GM21528 (cell line): ENCODE measurements around the gene REM1.

Source experiments
- ATAC-seq: cut with Tn5 transposase; IDR thresholded peaks from one replicate; pipeline ENCODE4 v1.9.1; 2021; ENCODE audit warnings: mild to moderate bottlenecking, moderate library complexity; ENCODE audit not compliant: unreplicated experiment, low FRiP score

Gene REM1

GRCh38 chr20:31476643-31477215, 1.6 kb downstream of the REM1 start:
- no peak for ATAC-seq

- no peak for ATAC-seq
Measured at GRCh38 chr20:31484001-31484400, 8.9 kb downstream of the REM1 start.

- ATAC-seq, result no peak
Measured at GRCh38 chr20:31485450-31486339, 10.6 kb downstream of the REM1 start.

GRCh38 chr20:31488115-31488514, 13.0 kb downstream of the REM1 start:
- no peak for ATAC-seq

- no peak for ATAC-seq
Measured at GRCh38 chr20:31489152-31489551, 14.1 kb downstream of the REM1 start.

GRCh38 chr20:31490752-31491151, 15.7 kb downstream of the REM1 start:
- no peak for ATAC-seq

GRCh38 chr20:31494131-31494530, 19.0 kb downstream of the REM1 start:
- no peak for ATAC-seq

GRCh38 chr20:31496761-31497295, 21.7 kb downstream of the REM1 start:
- ATAC-seq, result no peak

GRCh38 chr20:31497838-31498540, 22.9 kb downstream of the REM1 start:
- no peak for ATAC-seq

- no peak for ATAC-seq
Measured at GRCh38 chr20:31500527-31500926, 25.4 kb downstream of the REM1 start.

- ATAC-seq, result peak; percentile 91
Measured at GRCh38 chr20:31502884-31503673, 28.0 kb downstream of the REM1 start.

GRCh38 chr20:31505903-31506302, 30.8 kb downstream of the REM1 start:
- no peak for ATAC-seq

- ATAC-seq, result no peak
Measured at GRCh38 chr20:31508517-31509244, 33.6 kb downstream of the REM1 start.

GRCh38 chr20:31514154-31515071, 39.3 kb downstream of the REM1 start, which contains the start of gene HM13:
TSS of gene HM13 (plus strand) at chr20:31514442. CDS start at chr20:31514552, 110 bp downstream.
- peak; percentile 86 for ATAC-seq

- no peak for ATAC-seq
Measured at GRCh38 chr20:31515072-31515774, 40.1 kb downstream of the REM1 start.

- ATAC-seq, result no peak
Measured at GRCh38 chr20:31515775-31516107, 40.7 kb downstream of the REM1 start.

GRCh38 chr20:31516166-31516565, 41.1 kb downstream of the REM1 start:
- ATAC-seq, result no peak

GRCh38 chr20:31516651-31517050, 41.6 kb downstream of the REM1 start:
- ATAC-seq, result no peak
